Bone marrow (tissue), 2 donors: ENCODE measurements around the gene CD300LF.

ENCODE experiments used
- DNase-seq, 2 donors: peaks; one replicate each; lab custom pipeline; 2025; lab: John Stamatoyannopoulos, UW

Gene CD300LF

GRCh38 chr17:74745548-74746177 is 32.9 kb upstream of the CD300LF start:
- no peak for DNase-seq

- peak; percentile 9 to 67 for DNase-seq
Observed at GRCh38 chr17:74744714-74745547, 32.2 kb upstream of the CD300LF start.

DNA sequence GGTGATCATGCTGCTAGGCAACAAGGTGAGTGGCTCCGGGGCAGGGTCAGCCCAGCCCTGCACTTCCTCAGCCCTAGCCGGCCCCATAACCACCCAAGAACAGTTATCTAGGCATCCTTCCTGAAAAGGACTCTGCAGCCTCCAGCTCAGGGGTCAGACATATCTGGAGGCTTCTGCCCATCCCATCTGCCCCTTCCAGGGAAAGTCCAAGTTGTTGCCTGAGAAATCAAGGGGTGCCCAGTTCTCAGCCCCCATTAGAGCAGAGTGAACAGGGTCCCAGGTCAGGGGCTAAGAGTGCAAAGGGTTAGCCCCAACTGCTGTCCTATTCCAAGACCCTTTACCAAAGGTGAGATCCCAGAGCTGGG is 31.6 kb upstream of the CD300LF start:
- no peak for DNase-seq

DNA sequence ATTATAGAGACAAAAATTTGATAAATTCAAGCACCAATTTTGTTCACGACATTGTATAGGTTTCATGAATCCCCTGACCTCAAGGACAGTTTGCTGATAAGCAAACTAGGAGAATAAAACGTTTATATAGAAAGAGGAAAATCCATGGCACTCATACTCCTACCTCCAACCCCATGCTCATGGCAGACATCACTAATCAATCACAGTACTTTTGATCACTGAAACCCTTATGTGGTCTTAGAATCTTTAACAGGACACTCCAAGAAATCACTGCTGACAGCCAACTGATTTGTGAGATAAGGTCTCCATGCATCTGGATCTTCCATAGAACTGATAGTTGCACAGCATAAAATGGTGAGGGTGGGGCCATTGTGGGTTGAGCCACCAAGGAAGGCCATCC is 31.0 kb upstream of the CD300LF start:
- DNase-seq = no peak

- no peak for DNase-seq
Observed at GRCh38 chr17:74742978-74743545, 30.3 kb upstream of the CD300LF start.

DNA sequence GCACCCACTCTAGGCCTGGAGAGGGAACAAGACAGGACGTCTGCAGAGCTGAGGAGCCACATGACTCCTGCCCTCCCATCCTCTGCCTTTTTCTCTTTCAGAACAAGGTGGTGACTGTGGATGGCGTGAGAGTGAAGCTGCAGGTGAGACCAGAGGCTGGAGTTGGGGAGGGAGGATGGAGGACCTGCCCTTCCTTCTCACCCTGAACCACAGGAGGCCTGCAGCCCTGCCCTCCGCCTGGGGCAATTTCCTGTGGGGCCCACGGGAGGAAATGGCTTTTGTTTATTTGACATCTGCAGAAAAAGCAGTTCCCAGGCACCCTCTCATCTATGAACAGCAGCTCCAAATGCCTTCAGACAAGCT is 29.4 kb upstream of the CD300LF start:
- peak in 1 of 2 donors; percentile 71 for DNase-seq

DNA sequence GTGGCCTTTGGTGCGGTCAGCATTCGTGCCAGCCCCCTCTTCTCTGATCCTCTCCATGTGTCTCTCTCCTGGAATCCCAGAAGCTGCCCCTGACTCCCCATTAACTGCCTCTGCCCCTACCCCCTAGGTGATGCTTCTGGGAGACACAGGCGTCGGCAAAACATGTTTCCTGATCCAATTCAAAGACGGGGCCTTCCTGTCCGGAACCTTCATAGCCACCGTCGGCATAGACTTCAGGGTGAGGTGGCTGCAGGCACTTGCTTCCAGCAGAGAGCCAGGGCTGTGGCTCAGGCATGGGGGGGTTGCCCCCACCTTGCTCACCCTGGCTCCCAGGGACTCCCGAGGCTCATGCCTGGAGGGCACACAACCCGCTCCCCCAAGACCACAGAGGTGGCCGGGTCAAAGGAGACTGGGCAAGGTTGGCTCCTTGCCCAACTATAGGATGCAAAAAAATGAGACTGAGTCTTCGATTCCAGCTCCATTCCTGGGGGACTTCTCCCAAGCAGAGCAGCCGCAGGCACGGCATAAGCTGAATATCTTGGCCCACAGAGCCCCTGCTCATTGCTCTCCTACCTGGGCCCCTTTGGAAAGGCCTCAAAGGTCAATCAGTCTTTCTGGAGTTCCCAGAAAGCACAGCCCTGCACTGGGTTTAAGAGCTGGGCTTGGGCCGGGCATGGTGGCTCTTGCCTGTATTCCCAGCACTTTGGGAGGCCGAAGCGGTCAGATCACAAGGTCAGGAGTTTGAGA is 28.1 kb upstream of the CD300LF start:
- DNase-seq = no peak

DNA sequence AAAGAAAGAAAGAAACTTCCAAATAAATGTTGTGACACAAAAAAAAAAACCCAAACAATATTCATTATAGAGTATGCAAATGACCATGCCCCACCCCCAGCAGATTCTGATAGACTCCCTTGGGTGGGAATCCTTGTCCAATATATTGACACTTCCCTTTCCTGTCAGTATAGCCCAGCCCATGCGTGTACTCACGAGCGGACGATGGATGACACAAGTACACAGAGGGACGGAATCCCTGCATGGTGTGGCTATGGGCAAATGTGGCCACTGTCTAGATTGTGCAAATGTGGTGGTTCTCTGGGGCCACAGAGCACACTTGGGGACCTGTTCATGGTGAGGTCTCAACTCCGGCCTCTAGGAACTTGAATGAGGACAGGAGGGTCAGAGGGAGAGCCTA is 27.4 kb upstream of the CD300LF start:
- no peak for DNase-seq

- no peak for DNase-seq
Observed at GRCh38 chr17:74739227-74739831, 26.6 kb upstream of the CD300LF start.

DNA sequence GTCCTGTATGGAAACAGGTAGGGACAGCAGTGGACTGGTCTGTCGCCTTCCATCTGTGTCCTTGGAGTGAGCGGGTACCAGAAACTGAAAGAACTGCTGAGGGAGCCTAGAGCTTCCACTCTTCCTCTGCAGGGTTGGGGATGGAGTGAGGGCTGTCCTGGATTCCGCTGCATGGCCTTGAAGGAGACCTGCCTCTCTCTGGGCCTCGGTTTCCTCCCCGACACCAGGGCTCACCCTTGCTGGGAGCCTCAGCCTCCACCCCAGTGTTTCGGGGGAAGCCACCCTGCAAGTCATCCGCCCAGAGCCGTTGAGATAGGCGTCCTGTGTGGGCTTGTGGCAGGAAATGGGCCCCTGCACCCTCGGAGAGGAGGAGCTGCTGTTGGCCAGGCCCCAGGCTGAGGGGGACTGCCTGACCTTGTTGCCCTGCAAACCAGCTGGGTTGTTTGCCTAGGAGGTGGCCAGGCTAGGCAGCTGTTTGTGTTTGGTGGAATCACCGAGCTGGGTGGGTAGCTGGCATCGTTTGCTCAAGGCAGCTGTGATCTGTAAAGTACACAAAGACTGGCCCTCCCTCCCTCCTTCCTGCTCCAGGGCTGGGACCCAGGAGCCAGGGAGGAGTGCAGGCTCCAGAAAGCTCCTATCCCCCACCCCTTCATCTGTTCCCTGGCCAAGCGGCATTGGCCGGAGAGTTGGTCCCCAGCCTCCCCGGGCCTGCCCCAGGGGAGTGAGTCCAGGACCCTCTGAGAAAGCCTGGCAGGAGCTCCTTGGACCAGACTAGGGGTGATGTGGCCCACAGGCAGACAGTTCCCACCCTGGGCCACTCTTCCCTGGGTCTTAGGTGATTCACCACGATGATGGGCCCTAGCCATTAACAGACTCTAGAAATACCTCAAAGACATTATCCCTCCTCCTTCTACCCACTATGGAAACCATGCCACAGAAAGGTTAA is 25.6 kb upstream of the CD300LF start:
- peak in 1 of 2 donors; percentile 81 for DNase-seq

DNA sequence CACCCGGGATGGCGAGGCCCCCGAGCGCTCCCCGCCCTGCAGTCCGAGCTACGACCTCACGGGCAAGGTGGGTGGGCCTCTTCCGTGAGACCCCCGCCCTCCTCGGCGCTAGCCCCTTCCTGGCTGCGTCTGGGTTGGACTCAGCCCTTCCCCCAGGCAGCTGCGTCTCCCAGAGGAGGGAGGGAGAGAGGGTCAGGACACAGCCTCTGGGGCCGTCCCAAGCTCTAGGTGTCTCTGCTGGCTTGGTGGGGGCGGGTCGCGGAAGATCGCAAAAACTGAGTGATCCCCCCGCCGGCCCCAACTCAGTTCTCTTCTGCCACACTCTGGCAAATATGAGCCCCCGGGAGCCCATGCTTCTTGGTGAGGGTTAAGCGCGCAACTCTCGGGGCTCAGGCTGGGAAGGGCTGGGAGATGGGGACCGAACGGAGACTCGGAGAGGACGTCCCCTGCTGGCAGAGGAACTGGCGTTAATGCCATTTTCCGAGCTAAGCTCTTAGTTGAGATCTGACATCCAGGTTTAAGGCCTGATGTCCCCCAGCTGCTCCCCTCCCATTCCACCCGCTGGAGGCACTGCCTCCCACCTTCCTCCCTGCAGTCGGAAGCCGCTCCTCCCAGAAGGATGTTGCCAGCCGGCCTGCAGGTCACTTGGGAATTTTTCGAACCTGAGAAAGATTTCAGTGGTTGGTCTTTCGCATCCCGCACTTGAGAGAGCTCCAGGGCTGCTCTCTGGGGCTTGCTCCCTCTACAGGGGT is 24.8 kb upstream of the CD300LF start:
- DNase-seq = peak; percentile 46 to 55

DNA sequence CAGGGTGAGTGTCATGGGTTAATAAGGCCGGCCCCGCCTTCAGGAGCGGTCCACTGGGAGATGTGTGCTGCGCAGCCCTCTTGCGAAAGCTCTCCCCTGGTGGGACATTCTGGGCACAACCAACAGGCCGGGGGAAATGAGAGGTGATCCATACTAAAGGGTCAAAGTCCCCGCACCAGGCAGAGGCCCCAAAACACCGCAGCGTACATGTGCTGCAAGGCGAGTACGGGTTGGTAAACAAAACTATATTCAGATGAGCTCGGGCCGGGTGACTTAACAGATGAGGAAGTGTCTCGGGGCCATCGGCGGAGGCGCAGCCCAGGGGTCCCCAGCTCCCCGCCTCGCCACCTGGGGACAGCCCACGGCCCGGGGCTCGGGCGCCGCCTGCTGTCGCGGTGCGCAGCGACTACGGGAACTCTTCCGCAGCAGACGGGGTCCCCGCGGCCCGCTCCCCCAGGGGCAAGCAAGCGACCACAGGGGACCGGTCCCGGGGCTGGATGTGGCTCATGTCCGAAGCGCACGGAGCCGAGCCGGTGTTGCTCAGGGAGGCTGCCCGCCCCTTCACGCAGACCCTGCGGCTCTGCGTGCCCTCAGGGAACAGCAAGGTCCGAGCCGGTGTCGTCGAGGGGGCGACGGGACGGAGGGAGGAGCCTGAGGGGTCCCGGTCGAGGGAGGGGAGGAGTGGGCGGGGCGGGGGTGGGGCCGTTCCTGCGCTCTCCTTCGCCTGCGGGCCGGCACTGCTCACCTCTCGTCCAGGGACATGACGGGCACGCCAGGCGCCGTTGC is 24.0 kb upstream of the CD300LF start, which contains the start of gene RAB37:
Gene RAB37, plus strand, starts transcription at position 744 of the 786 bp plus-strand sequence. Its CDS starts 17 bp downstream, at position 761.
- DNase-seq = peak; percentile 66 to 80

GRCh38 chr17:74734256-74734655 is 21.5 kb upstream of the CD300LF start:
- no peak for DNase-seq

GRCh38 chr17:74733365-74734122 is 20.8 kb upstream of the CD300LF start:
- no peak for DNase-seq

DNA sequence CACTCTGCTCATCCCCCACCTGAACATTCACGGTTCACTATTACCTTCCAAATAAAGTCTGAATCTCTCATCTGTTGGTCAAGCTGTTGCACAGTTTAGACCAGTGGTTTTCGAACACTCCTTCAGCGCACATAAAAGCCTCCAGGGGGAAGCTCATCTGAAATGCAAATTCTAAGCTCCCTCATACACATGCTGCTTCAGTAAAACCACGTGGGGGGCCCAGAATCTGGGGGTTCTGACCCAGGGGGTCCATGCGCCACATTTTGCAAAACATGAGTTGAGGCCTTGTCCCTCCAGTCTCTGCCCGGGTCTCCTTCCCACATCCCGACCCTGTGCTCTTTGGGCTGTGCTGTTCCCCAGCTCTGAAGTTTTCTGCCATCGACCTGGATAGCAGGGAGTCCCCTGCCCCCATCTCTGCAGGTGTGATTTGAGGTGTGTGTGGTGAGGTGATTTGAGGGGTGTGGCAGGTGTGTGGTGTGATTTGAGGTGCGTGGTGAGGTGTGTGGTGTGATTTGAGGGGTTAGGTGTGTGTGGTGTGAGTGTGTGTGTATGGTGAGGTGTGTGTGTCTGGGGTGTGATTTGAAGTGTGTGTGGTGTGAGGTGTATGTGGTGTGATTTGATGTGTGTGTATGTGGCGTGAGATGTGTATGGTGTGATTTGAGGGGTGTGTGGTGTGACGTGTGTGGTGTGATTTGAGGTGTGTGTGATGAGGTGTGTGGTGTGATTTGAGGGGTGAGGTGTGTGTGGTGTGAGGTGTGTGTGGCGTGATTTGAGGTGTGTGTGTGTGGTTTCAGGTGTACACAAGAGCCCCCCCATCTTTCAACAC is 19.5 kb upstream of the CD300LF start:
- DNase-seq = no peak

DNA sequence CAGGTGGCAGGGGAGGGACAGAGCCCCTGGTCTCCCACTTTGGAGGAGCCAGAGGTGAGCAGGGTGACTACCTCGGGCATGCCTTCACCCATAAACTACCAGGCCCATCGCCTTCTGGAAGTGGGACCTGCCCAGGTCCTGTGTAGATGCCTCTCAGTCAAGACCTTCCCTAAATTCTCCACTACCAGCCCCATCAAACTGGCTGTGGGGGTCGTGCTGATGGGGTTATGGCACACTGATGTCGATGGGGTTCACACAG is 18.6 kb upstream of the CD300LF start:
- no peak for DNase-seq

DNA sequence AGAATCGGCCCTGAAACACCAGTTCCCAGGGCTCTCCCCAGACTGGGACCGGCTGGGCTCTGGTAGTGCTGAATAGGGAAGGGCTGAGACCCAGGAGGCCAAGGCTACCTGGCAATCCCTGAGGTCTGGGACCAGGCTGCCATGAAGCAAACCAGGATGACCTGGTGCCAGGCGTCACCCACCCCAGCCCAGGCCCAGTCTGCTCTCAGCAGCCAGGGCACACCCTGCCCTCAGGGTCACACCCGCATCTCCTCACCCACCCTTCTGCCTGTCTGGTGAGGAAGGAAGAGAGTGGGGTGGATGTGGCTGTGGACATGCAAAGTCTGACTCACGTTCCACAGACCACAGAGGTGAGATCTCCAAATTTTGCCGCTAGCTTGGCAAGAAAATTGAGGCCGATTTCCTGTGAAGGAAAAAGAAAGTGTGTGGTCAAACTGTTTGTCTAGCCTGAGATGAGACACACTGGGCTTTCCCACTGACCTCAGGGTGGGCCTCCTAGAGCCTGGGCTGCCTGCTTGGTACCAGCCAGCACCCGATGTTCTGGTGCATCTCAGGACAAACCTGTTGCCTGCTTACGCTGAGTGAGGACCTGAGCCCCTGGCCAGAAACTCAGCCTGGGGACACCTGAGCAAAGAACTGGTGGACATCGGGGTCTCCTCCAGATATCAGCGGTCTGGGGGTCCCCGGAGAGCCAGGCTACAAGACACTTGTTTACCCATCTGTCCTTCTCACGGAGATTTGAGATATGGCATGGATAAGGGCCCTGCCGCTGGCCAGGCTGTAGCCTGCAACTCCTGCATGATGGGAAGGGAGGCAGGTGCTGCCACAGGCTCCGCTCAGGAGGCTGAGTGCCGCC is 18.0 kb upstream of the CD300LF start:
- DNase-seq = peak in 1 of 2 donors; percentile 44
